Measurements from ENCODE around the gene HSF5.
"Not testable (repeated sequence)": the region's sequence is repeated elsewhere in the genome, so short reads cannot be mapped to it uniquely, and the experiment has no call there.

Gene HSF5

GRCh38 chr17:58517928-58518609, 29.9 kb upstream of the HSF5 start:
- peak; percentile 100 for DNase-seq (ENCODE audit: low read depth, low spot score)
- H3K4me3 ChIP-seq (ENCODE audit: low read length), result peak overlapping the region; percentile 95

- peak overlapping the region; percentile 85 for H3K4me3 ChIP-seq (ENCODE audit: low read length)
- DNase-seq (ENCODE audit: low read depth, low spot score), result no peak
Observed at GRCh38 chr17:58517378-58517927, 29.2 kb upstream of the HSF5 start.

GRCh38 chr17:58516644-58517377, 28.6 kb upstream of the HSF5 start:
- peak overlapping the region; percentile 85 for H3K4me3 ChIP-seq (ENCODE audit: low read length)
- DNase-seq (ENCODE audit: low read depth, low spot score), result no peak

GRCh38 chr17:58515286-58515685, 27.1 kb upstream of the HSF5 start:
- no peak overlapping the region for H3K4me3 ChIP-seq (ENCODE audit: low read length)
- no peak for DNase-seq (ENCODE audit: low read depth, low spot score)

- DNase-seq (ENCODE audit: low read depth, low spot score), result no peak
- H3K4me3 ChIP-seq (ENCODE audit: low read length), result peak overlapping the region; percentile 84
Observed at GRCh38 chr17:58514770-58515157, 26.6 kb upstream of the HSF5 start.

- peak; percentile 64 for DNase-seq (ENCODE audit: low read depth, low spot score)
- peak within 1 kb of the TSS; percentile 84 for H3K4me3 ChIP-seq (ENCODE audit: low read length)
Observed at GRCh38 chr17:58513965-58514769, 26.0 kb upstream of the HSF5 start, which contains the start of gene MTMR4. Gene MTMR4, minus strand, starts transcription at chr17:58514638. Its CDS starts 231 bp downstream, at chr17:58514407.

GRCh38 chr17:58513267-58513964, 25.2 kb upstream of the HSF5 start:
- no peak for DNase-seq (ENCODE audit: low read depth, low spot score)
- H3K4me3 ChIP-seq (ENCODE audit: low read length), result peak overlapping the region; percentile 84

- DNase-seq (ENCODE audit: low read depth, low spot score), result no peak
Observed at GRCh38 chr17:58510075-58510474, 21.9 kb upstream of the HSF5 start.

GRCh38 chr17:58508341-58509067, 20.3 kb upstream of the HSF5 start:
- DNase-seq (ENCODE audit: low read depth, low spot score), result no peak
- H3K4me3 ChIP-seq (ENCODE audit: low read length), result no peak overlapping the region

More at GRCh38 chr17:58510075-58510474, 21.9 kb upstream of the HSF5 start:
- no peak overlapping the region for H3K4me3 ChIP-seq (ENCODE audit: low read length)

GRCh38 chr17:58507123-58507634, 19.0 kb upstream of the HSF5 start:
- H3K4me3 ChIP-seq (ENCODE audit: low read length), result no peak overlapping the region
- no peak for DNase-seq (ENCODE audit: low read depth, low spot score)

- no peak overlapping the region for H3K4me3 ChIP-seq (ENCODE audit: low read length)
- DNase-seq (ENCODE audit: low read depth, low spot score), result no peak
Observed at GRCh38 chr17:58506354-58507080, 18.3 kb upstream of the HSF5 start.

- no peak overlapping the region for H3K4me3 ChIP-seq (ENCODE audit: low read length)
- DNase-seq (ENCODE audit: low read depth, low spot score), result no peak
Observed at GRCh38 chr17:58504826-58505351, 16.7 kb upstream of the HSF5 start.

- no peak overlapping the region for H3K4me3 ChIP-seq (ENCODE audit: low read length)
- no peak for DNase-seq (ENCODE audit: low read depth, low spot score)
Observed at GRCh38 chr17:58503866-58504265, 15.7 kb upstream of the HSF5 start.

- not testable (repeated sequence) for H3K4me3 ChIP-seq (ENCODE audit: low read length); DNase-seq (ENCODE audit: low read depth, low spot score)
Observed at GRCh38 chr17:58503134-58503533, 14.9 kb upstream of the HSF5 start.

GRCh38 chr17:58501451-58501850, 13.2 kb upstream of the HSF5 start:
- DNase-seq (ENCODE audit: low read depth, low spot score), result no peak
- H3K4me3 ChIP-seq (ENCODE audit: low read length), result no peak overlapping the region

- no peak for DNase-seq (ENCODE audit: low read depth, low spot score)
Observed at GRCh38 chr17:58498177-58498828, 10.1 kb upstream of the HSF5 start.

GRCh38 chr17:58493506-58493905, 5.3 kb upstream of the HSF5 start:
- H3K4me3 ChIP-seq (ENCODE audit: low read length), result no peak overlapping the region
- no peak for DNase-seq (ENCODE audit: low read depth, low spot score)

More at GRCh38 chr17:58498177-58498828, 10.1 kb upstream of the HSF5 start:
- no peak overlapping the region for H3K4me3 ChIP-seq (ENCODE audit: low read length)

Measured in Jurkat, Clone E6-1 (cell line).